Naive thymus-derived CD4-positive, alpha-beta T cell (primary cell): ENCODE measurements around the gene TMEM151B. TPM values are rescaled to one million over a fixed set of nuclear protein-coding genes. Genes with fewer than 3 reads are reported as not detected.

Experiments used
- ATAC-seq: fragments of 150-1000 bp; cut with Tn5 transposase; 2 replicates; pipeline ENCODE4 v1.10.0; 2021; ENCODE audit warnings: mild to moderate bottlenecking, moderate library complexity
- CTCF ChIA-PET: fragments of 350-600 bp; sonication (Branson Sonifier 250); formaldehyde crosslinking; loops from one replicate; lab custom pipeline; 2021; ENCODE audit warnings: antibody characterized with exemption; lab: Charles Lee
- POLR2A ChIA-PET: fragments of 350-600 bp; sonication (Branson Sonifier 250); formaldehyde crosslinking; loops from one replicate; lab custom pipeline; 2021; ENCODE audit warnings: antibody characterized with exemption, inconsistent platforms; lab: Charles Lee
- DNase-seq, 9 donors: peaks; one replicate each; pipeline versions ENCODE4 v3.0.0 to v3.0.0-alpha.2; 2020 to 2022; ENCODE audit warnings: mixed read lengths in 1 of 9
- H3K27ac ChIP-seq: one replicate; pipeline ENCODE4 v1.7.0; 2013; ENCODE audit warnings: mild to moderate bottlenecking, low read depth, low read length, moderate library complexity
- H3K27me3 ChIP-seq, 2 donors: one replicate each; pipeline ENCODE4 v1.7.0; 2013; ENCODE audit warnings: low read length in 2 of 2, mild to moderate bottlenecking in 2 of 2, moderate library complexity in 2 of 2; ENCODE audit not compliant: control insufficient read depth in 2 of 2, insufficient read depth in 2 of 2
- H3K36me3 ChIP-seq, 3 experiments: 1 replicate in 2 of 3; 2 replicates in 1 of 3; pipeline ENCODE4 v1.7.0; 2013; ENCODE audit warnings: low read length in 3 of 3, mild to moderate bottlenecking in 3 of 3, moderate library complexity in 1 of 3; ENCODE audit not compliant: insufficient read depth in 3 of 3, control insufficient read depth in 2 of 3
- H3K4me1 ChIP-seq, 2 donors: one replicate each; pipeline ENCODE4 v1.7.0; 2013; ENCODE audit warnings: low read length in 2 of 2, mild to moderate bottlenecking in 2 of 2, moderate library complexity in 1 of 2; ENCODE audit not compliant: control insufficient read depth in 2 of 2, insufficient read depth in 2 of 2
- H3K4me3 ChIP-seq: 2 replicates; pipeline ENCODE4 v1.7.0; 2013; ENCODE audit warnings: mild to moderate bottlenecking, low read length
- H3K9me3 ChIP-seq, 3 experiments: 1 replicate in 2 of 3; 2 replicates in 1 of 3; pipeline ENCODE4 v1.7.0; 2013; ENCODE audit warnings: low read length in 3 of 3; ENCODE audit not compliant: control insufficient read depth in 2 of 3
- H3K27ac Mint-ChIP-seq, 9 donors: one replicate each; pipeline ENCODE4 v1.8.0; 2020 to 2022; ENCODE audit warnings: mixed read lengths in 9 of 9, mild to moderate bottlenecking in 8 of 9, moderate library complexity in 5 of 9, inconsistent platforms in 2 of 9
- H3K27me3 Mint-ChIP-seq, 5 donors: one replicate each; pipeline ENCODE4 v1.8.0; 2021 to 2022; ENCODE audit warnings: mixed read lengths in 5 of 5, mild to moderate bottlenecking in 1 of 5
- H3K36me3 Mint-ChIP-seq, 5 donors: one replicate each; pipeline ENCODE4 v1.8.0; 2020 to 2022; ENCODE audit warnings: mixed read lengths in 5 of 5, mild to moderate bottlenecking in 3 of 5, inconsistent platforms in 1 of 5
- H3K4me1 Mint-ChIP-seq, 7 donors: one replicate each; pipeline ENCODE4 v1.8.0; 2020 to 2022; ENCODE audit warnings: mixed read lengths in 7 of 7, mild to moderate bottlenecking in 3 of 7, inconsistent platforms in 1 of 7
- H3K4me3 Mint-ChIP-seq, 10 donors: one replicate each; pipeline ENCODE4 v1.8.0; 2020 to 2022; ENCODE audit warnings: mild to moderate bottlenecking in 10 of 10, mixed read lengths in 10 of 10, moderate library complexity in 6 of 10, inconsistent platforms in 2 of 10
- H3K9me3 Mint-ChIP-seq, 11 donors: one replicate each; pipeline ENCODE4 v1.8.0; 2020 to 2022; ENCODE audit warnings: mixed read lengths in 11 of 11, mild to moderate bottlenecking in 4 of 11, inconsistent platforms in 1 of 11, moderate library complexity in 1 of 11
- intact Hi-C, 2 donors: fragments of 100-400 bp; cut with micrococcal nuclease; formaldehyde crosslinking; loops; one replicate each; pipeline ENCODE4 v1.15.1; 2023
- polyA plus RNA-seq, 2 donors: library from polyadenylated mRNA; unstranded; fragments of 300-500 nt; fragmentation: Illumina TruSeq; gene quantifications; one replicate each; pipeline ENCODE4 v1.2.3, GENCODE V29; 2021
- total RNA-seq, 6 experiments: library from RNA in 5 of 6; stranded (reverse) in 5 of 6; gene quantifications; 1 replicate in 5 of 6; 2 replicates in 1 of 6; pipeline ENCODE4 v1.2.3 and lab custom pipeline; 2021 to 2026

TMEM151B gene
- total RNA-seq (not detected), polyA plus RNA-seq (under 1 TPM in 1 of 2 donors, not detected in 1; 0.22 TPM), total RNA-seq (lab: John Stamatoyannopoulos, UW) (not detected)

DNA sequence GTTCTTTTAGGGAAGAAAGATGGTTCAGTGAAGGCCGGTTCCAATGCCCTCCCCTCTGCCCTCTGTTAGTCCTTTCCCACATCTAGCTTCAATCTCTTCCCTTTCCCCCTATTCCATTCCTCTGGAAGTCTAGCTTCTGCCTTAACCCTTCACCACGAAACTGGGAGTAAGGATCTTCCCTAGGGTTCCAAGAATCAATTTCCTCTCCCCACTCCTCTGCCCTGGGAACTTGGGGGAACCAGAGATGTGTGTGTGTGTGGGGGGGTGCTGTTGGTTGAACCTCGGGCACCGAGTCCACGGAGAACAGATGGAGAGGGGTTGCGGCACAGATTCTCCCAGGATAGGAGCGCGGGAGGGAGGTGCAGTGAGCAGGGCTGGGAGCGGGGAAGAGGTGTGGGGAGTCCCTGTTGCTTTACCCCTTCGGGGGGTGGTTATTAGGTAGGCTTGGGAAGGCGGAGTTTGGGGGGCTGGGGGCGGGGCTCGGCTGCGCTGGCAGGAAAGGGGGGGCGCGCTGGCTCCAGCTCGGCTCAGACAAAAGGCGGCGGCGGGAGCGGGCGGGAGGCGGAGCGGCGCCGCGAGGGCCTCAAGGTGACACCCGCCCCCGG is at the start of gene TMEM151B:
Gene TMEM151B (plus strand): TSS at position 530 of the 605 bp plus-strand sequence. CDS start 293 bp downstream, outside the sequence.
- H3K27ac Mint-ChIP-seq = peak within 1 kb of the TSS in 1 of 9 donors; percentile 38
- peak within 1 kb of the TSS; percentile 62 to 83 (median 74) for H3K4me3 Mint-ChIP-seq
- Histone ChIP-seq H3K4me3 (no peak within 1 kb of the TSS), H3K9me3 (no peaks in the 10 kb centered on the region), H3K4me1 (peaks cover 4% of the 10 kb centered on the region in 2 donors), H3K27ac (no peak within 1 kb of the TSS), H3K36me3 (peaks cover 0 to 2% (median 0%) of the 10 kb centered on the region in 3 experiments), H3K27me3 (peaks cover 0 to 20% of the 10 kb centered on the region in 2 donors)
- peaks cover 6 to 34% (median 19%) of the 10 kb centered on the region in 7 donors for H3K4me1 Mint-ChIP-seq
- POLR2A ChIA-PET = no interaction called here
- no peak for ATAC-seq
- H3K36me3 Mint-ChIP-seq = peaks cover 0 to 4% (median 0%) of the 10 kb centered on the region in 5 donors
- H3K9me3 Mint-ChIP-seq = peaks cover 0 to 2% (median 0%) of the 10 kb centered on the region in 11 donors
- H3K27me3 Mint-ChIP-seq = peaks cover 44 to 59% (median 53%) of the 10 kb centered on the region in 5 donors
- DNase-seq = peak in 1 of 9 donors; percentile 10
- intact Hi-C loops = loop anchor here in 1 of 2 donors (2.0 kb wide), 2 partner anchors 43 to 187 kb away; partner anchors contain the start of gene AARS2
- CTCF ChIA-PET = interaction anchor here (2.1 to 5.2 kb wide), 3 partner anchors 13 to 69 kb away, joined by 9 to 50 read pairs (median 31); partner anchors contain the start of gene SLC35B2

DNA sequence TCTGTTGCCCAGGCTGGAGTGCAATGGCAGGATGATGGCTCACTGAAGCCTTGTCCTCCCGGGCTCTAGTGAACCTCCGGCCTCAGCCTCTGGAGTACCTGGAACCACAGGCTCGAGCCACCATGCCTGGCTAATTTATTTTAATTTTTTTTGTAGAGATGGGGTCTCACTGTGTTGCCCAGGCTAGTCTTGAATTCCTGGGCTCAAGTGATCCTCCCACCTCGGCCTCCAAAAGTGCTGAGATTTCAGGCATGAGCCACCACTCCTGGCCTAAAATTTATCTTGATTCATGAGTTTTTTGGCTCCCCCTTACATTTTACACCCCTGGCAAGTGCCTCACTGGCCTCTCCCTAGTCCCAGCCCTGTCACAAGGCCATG is 49.3 kb upstream of the TMEM151B start:
- H3K27ac ChIP-seq = no peak overlapping the region
- Mint-ChIP-seq H3K9me3 (no peaks in the 10 kb centered on the region), H3K27me3 (peaks cover 0 to 23% (median 0%) of the 10 kb centered on the region in 5 donors), H3K4me3 (peak overlapping the region in 6 of 10 donors; percentile 40 to 93 (median 60)), H3K4me1 (peaks cover 6 to 48% (median 31%) of the 10 kb centered on the region in 7 donors), H3K27ac (peak overlapping the region in 2 of 9 donors; percentile 42 to 63), H3K36me3 (no peaks in the 10 kb centered on the region)
- H3K36me3 ChIP-seq = no peaks in the 10 kb centered on the region
- intact Hi-C loops = loop anchor here (1.0 to 5.0 kb wide), 5 partner anchors 17 to 117 kb away; partner anchors contain the start of gene SLC35B2 (in 1 of the 2)
- H3K9me3 ChIP-seq = no peaks in the 10 kb centered on the region
- H3K4me1 ChIP-seq = peaks cover 15 to 16% of the 10 kb centered on the region in 2 donors
- no peaks in the 10 kb centered on the region for H3K27me3 ChIP-seq
- ATAC-seq (no peak), DNase-seq (no peak)
- CTCF ChIA-PET = interaction anchor here (0.6 to 1.9 kb wide), 4 partner anchors 21 to 51 kb away, joined by 3 to 7 read pairs (median 4); partner anchors contain the start of gene HSP90AB1
- POLR2A ChIA-PET = interaction anchor here (0.6 to 4.7 kb wide), 2 partner anchors 22 to 26 kb away, joined by 3 to 51 read pairs; partner anchors contain the start of gene HSP90AB1
- H3K4me3 ChIP-seq = no peak overlapping the region

DNA sequence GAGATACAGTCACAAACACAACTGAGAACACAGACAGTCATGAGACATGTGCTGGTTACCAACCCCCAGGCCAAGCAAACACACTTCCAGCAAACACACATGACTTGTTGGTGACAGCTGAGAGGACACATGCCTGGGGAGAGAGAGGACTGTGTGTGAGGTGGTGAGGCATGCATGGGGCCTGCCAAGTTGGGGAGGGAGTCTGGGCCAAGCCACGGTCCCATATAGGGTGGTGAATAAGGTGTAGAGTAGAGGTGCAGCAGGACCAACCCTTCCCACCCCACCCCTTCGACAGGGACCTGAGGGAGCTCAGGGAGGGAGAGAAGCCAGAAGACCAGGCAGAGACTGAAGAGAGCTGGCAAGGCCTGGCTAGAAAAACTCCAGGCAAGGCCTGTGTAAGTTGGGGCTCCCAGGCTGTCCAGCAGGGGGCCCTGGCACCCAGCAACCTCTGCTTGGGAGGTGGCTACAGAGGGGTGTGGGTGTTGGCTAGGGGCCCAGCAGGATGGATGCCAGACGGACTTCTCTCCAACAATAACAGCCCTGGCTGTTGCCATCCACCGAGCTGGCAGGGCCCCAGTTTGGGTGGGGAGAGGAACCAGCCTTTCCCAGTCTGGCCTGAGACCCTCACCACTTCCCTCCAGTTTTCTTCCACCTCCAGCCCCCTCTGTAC is 48.8 kb upstream of the TMEM151B start:
- Histone ChIP-seq H3K9me3 (no peaks in the 10 kb centered on the region), H3K27me3 (no peaks in the 10 kb centered on the region), H3K4me1 (peaks cover 15 to 16% of the 10 kb centered on the region in 2 donors), H3K36me3 (no peaks in the 10 kb centered on the region), H3K4me3 (no peak overlapping the region), H3K27ac (no peak overlapping the region)
- intact Hi-C loops = loop anchor here (1.0 to 5.0 kb wide), 5 partner anchors 17 to 117 kb away; partner anchors contain the start of gene SLC35B2 (in 1 of the 2)
- CTCF ChIA-PET = interaction anchor here (0.6 to 2.6 kb wide), 6 partner anchors 14 to 299 kb away, joined by 3 to 8 read pairs (median 4); partner anchors contain the start of gene HSP90AB1
- ATAC-seq (peak; percentile 75), DNase-seq (peak; percentile 56 to 75 (median 71))
- POLR2A ChIA-PET = interaction anchor here (0.6 to 4.7 kb wide), 4 partner anchors 21 to 47 kb away, joined by 3 to 51 read pairs (median 4); partner anchors contain the start of gene HSP90AB1
- no peaks in the 10 kb centered on the region for H3K36me3 Mint-ChIP-seq
- H3K27me3 Mint-ChIP-seq = peaks cover 0 to 18% (median 0%) of the 10 kb centered on the region in 5 donors
- peaks cover 6 to 48% (median 31%) of the 10 kb centered on the region in 7 donors for H3K4me1 Mint-ChIP-seq
- peak overlapping the region in 5 of 9 donors; percentile 26 to 91 (median 48) for H3K27ac Mint-ChIP-seq
- H3K4me3 Mint-ChIP-seq = peak overlapping the region in 7 of 10 donors; percentile 27 to 93 (median 59)
- H3K9me3 Mint-ChIP-seq = no peaks in the 10 kb centered on the region

DNA sequence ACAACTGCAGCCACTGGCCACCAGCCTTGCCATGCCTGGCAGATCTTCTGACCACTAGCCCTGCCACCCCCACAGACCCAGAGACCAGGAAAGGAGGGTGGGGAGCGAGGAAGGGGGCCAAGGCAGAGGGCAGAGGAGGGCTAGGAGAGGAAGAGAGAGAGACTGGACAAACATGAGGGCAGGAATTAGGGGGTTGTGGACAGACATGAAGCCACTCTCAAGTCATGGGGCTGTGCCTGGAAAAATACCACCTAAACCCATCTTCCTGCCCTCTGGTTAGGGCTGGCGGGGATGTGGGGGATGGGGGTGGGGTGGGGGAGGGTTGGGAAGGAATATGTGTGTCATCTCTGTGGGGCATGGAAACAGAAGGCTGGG is 48.3 kb upstream of the TMEM151B start:
- ChIA-PET POLR2A (interaction anchor here (1.0 to 4.7 kb wide), 3 partner anchors 25 to 46 kb away, joined by 3 to 51 read pairs (median 4); partner anchors contain the start of gene HSP90AB1), CTCF (interaction anchor here (0.7 to 2.6 kb wide), 6 partner anchors 14 to 299 kb away, joined by 3 to 8 read pairs (median 4); partner anchors contain the start of gene HSP90AB1)
- Mint-ChIP-seq H3K27ac (peak overlapping the region in 2 of 9 donors; percentile 38 to 91), H3K27me3 (peaks cover 0 to 14% (median 0%) of the 10 kb centered on the region in 5 donors), H3K36me3 (no peaks in the 10 kb centered on the region), H3K4me1 (peaks cover 6 to 48% (median 31%) of the 10 kb centered on the region in 7 donors), H3K4me3 (peak overlapping the region in 6 of 10 donors; percentile 27 to 93 (median 63)), H3K9me3 (no peaks in the 10 kb centered on the region)
- Histone ChIP-seq H3K27ac (no peak overlapping the region), H3K4me1 (peaks cover 15 to 16% of the 10 kb centered on the region in 2 donors), H3K36me3 (no peaks in the 10 kb centered on the region), H3K27me3 (no peaks in the 10 kb centered on the region), H3K9me3 (no peaks in the 10 kb centered on the region), H3K4me3 (no peak overlapping the region)
- intact Hi-C loops = loop anchor here (1.0 to 5.0 kb wide), 7 partner anchors 16 to 451 kb away; partner anchors contain the start of genes AARS2 (in 1 of the 2), SLC35B2 (in 1 of the 2) and VEGFA (in 1 of the 2)
- ATAC-seq (no peak), DNase-seq (no peak)

DNA sequence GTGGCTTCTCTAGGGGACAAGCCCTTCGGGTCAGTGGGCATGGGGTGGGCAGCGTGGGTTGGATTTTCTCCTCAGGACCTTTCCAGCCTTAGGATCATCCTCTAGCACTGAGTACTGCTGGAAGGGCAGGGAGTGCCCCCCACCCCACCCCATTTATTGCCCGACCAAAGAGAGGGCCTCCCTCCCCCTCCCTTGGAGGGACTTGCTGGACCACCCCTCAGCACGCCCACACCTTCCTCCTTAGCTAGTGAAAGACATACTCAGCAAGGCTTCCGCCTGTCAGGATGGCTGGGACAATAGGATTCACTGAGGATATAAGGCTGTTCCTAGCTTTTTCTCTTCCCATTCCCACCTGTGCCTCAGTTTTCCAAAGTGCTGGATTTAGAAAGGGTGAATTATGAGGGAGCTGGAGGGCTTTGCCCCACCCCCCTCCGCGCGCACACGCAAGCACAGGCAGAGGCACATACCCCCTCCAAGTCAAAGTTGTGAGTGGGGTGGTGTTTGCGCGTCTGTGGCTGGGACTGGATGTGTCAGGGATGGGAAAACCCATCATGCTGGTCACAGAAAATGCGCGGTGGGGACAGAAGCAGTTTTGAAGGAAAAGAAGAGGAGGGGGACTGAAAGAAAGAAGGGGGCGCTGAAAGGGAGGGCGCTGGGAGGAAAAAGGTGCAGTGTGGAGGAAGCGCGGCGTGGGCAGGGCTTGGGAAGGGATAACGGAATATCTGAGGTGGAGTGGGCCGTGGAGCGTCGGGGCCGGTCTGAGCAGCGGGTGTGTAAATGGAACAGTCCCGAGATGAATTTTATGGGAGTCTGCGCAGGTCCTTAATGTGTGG is 47.5 kb upstream of the TMEM151B start:
- Histone ChIP-seq H3K4me3 (peak overlapping the region; percentile 60), H3K4me1 (peaks cover 15 to 16% of the 10 kb centered on the region in 2 donors), H3K27ac (peak overlapping the region; percentile 56), H3K36me3 (no peaks in the 10 kb centered on the region), H3K27me3 (no peaks in the 10 kb centered on the region), H3K9me3 (no peaks in the 10 kb centered on the region)
- H3K4me3 Mint-ChIP-seq = peak overlapping the region; percentile 75 to 93 (median 84)
- ChIA-PET POLR2A (interaction anchor here (1.0 to 4.7 kb wide), 5 partner anchors 21 to 45 kb away, joined by 3 to 51 read pairs (median 6); partner anchors contain the start of genes HSP90AB1 and NFKBIE), CTCF (interaction anchor here (1.0 to 2.6 kb wide), 6 partner anchors 13 to 49 kb away, joined by 3 to 8 read pairs (median 4); partner anchors contain the start of gene HSP90AB1)
- ATAC-seq (no peak), DNase-seq (no peak)
- intact Hi-C loops = loop anchor here (1.0 to 5.0 kb wide), 7 partner anchors 24 to 452 kb away; partner anchors contain the start of genes NFKBIE (in 2 of the 2), AARS2 (in 1 of the 2), MRPL14 (in 1 of the 2) and TMEM63B (in 1 of the 2)
- peak overlapping the region in 5 of 9 donors; percentile 41 to 84 (median 81) for H3K27ac Mint-ChIP-seq
- H3K4me1 Mint-ChIP-seq = peaks cover 6 to 48% (median 31%) of the 10 kb centered on the region in 7 donors
- H3K27me3 Mint-ChIP-seq = peaks cover 0 to 14% (median 0%) of the 10 kb centered on the region in 5 donors
- H3K9me3 Mint-ChIP-seq = no peaks in the 10 kb centered on the region
- no peaks in the 10 kb centered on the region for H3K36me3 Mint-ChIP-seq
